ENCODE results near the gene ALAD. TPM values are rescaled to one million over a fixed set of nuclear protein-coding genes. Genes with fewer than 3 reads are reported as not detected.

Gene ALAD
- total and polyA plus RNA-seq, 2 of the 13 experiments (the other 11 are each of a cell fraction or from before 2014, with no cell fraction given) = 21.8 to 30.1 TPM

- TF ChIP-seq MYC (CRISPR knock-in tag; IDR thresholded peaks at IDR 0.05; ENCODE audit: borderline replicate concordance) (peak; percentile 35; the same call in 1 of the 2 replicates), TAF1 (CRISPR knock-in tag; IDR thresholded peaks at IDR 0.05) (peak; percentile 92), ZNF329 (CRISPR knock-in tag; IDR thresholded peaks at IDR 0.05; ENCODE audit: low read depth) (no peak), ZNF605 (CRISPR knock-in tag; IDR thresholded peaks at IDR 0.05) (peak; percentile 9; the same call in 1 of the 2 replicates), TCF7L2 (IDR thresholded peaks at IDR 0.05; ENCODE audit: low read depth, low read length) (no peak), GZF1 (CRISPR knock-in tag; IDR thresholded peaks at IDR 0.05) (0 out of 2 replicates have a peak, but pooled peaks have one; percentile 72), ZNF18 (CRISPR knock-in tag; IDR thresholded peaks at IDR 0.05; ENCODE audit: insufficient replicate concordance) (peak; percentile 34), ZBTB38 (CRISPR knock-in tag; IDR thresholded peaks at IDR 0.05) (peak; percentile 25; the same call in 1 of the 2 replicates), ASH2L (IDR thresholded peaks at IDR 0.05; ENCODE audit: insufficient read length, low read depth, low read length) (peak; percentile 33), ZNF205 (CRISPR knock-in tag; IDR thresholded peaks at IDR 0.05) (no peak), ZNF256 (CRISPR knock-in tag; conservative IDR thresholded peaks at IDR 0.05) (no peak; the same call in 1 of the 2 replicates), ZNF570 (CRISPR knock-in tag; IDR thresholded peaks at IDR 0.05; ENCODE audit: borderline replicate concordance) (no peak), USF2 (IDR thresholded peaks at IDR 0.05; ENCODE audit: low read depth, low read length) (no peak), USF2 (CRISPR knock-in tag; IDR thresholded peaks at IDR 0.05; ENCODE audit: borderline replicate concordance) (no peak), ZNF75D (CRISPR knock-in tag; IDR thresholded peaks at IDR 0.05; ENCODE audit: borderline replicate concordance) (no peak)
- TF ChIP-seq, protein P1, sequence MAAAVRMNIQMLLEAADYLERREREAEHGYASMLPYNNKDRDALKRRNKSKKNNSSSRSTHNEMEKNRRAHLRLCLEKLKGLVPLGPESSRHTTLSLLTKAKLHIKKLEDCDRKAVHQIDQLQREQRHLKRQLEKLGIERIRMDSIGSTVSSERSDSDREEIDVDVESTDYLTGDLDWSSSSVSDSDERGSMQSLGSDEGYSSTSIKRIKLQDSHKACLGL (CRISPR knock-in tag; IDR thresholded peaks at IDR 0.05) = peak; percentile 87
- TF ChIP-seq, protein P2, sequence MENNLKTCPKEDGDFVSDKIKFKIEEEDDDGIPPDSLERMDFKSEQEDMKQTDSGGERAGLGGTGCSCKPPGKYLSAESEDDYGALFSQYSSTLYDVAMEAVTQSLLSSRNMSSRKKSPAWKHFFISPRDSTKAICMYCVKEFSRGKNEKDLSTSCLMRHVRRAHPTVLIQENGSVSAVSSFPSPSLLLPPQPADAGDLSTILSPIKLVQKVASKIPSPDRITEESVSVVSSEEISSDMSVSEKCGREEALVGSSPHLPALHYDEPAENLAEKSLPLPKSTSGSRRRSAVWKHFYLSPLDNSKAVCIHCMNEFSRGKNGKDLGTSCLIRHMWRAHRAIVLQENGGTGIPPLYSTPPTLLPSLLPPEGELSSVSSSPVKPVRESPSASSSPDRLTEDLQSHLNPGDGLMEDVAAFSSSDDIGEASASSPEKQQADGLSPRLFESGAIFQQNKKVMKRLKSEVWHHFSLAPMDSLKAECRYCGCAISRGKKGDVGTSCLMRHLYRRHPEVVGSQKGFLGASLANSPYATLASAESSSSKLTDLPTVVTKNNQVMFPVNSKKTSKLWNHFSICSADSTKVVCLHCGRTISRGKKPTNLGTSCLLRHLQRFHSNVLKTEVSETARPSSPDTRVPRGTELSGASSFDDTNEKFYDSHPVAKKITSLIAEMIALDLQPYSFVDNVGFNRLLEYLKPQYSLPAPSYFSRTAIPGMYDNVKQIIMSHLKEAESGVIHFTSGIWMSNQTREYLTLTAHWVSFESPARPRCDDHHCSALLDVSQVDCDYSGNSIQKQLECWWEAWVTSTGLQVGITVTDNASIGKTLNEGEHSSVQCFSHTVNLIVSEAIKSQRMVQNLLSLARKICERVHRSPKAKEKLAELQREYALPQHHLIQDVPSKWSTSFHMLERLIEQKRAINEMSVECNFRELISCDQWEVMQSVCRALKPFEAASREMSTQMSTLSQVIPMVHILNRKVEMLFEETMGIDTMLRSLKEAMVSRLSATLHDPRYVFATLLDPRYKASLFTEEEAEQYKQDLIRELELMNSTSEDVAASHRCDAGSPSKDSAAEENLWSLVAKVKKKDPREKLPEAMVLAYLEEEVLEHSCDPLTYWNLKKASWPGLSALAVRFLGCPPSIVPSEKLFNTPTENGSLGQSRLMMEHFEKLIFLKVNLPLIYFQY (CRISPR knock-in tag; IDR thresholded peaks at IDR 0.05; ENCODE audit: borderline replicate concordance) = peak; percentile 91
- TF ChIP-seq, protein P3, sequence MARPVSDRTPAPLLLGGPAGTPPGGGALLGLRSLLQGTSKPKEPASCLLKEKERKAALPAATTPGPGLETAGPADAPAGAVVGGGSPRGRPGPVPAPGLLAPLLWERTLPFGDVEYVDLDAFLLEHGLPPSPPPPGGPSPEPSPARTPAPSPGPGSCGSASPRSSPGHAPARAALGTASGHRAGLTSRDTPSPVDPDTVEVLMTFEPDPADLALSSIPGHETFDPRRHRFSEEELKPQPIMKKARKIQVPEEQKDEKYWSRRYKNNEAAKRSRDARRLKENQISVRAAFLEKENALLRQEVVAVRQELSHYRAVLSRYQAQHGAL (CRISPR knock-in tag; IDR thresholded peaks at IDR 0.05; ENCODE audit: not compliant biosample characterization) = no peak
Observed at GRCh38 chr9:113376634-113377567, 24.2 kb downstream of the ALAD start, which contains the start of gene HDHD3 (continued).

All from HepG2 (cell line).